GM18499 (cell line): ENCODE results near the gene CTH.
A peak's percentile ranks its signal among the peaks of the same experiment; 100 is the strongest.
"Not testable (repeated sequence)": the region's sequence is repeated elsewhere in the genome, so short reads cannot be mapped to it uniquely, and the experiment has no call there.

Experiments
- ATAC-seq: cut with Tn5 transposase; IDR thresholded peaks from one replicate; pipeline ENCODE4 v1.9.1; 2021; ENCODE audit warnings: moderate number of reproducible peaks; ENCODE audit not compliant: insufficient read depth, unreplicated experiment

CTH gene

GRCh38 chr1:70410604-70411359, at the start of gene CTH:
CTH (plus strand) TSS chr1:70411268; CDS start chr1:70411416, 148 bp downstream.
- peak; percentile 79 for ATAC-seq

DNA sequence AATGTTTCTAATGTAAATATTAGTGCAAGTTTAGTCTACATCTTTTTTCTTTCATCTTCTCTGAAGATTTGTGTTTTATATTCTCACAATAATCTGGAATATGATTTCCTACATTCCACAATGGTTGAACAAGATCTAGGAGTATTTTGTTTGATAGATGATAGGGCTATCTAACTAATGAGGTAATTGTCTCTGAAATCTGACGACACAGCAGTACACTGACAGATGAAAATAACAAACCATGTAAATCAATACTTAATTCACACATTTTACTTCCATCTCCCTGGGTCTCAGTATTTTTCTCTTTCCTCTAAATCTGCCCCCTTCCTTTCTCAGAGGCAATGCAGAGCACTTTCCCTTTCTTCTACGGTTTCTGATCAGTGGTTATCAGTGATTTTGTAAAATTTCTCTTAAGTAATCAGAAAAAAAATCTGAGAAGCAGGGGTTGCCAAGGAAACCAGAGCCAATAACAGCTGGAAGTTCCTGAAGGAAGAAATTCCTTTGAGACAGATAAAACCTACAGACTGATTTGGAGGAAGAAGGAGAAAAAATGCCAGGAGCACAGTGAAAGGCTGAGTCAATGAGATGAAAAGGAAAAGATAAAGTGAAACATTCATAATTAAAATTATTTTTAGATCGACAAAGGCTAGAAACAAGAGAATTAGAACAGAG, 49.2 kb upstream of the CTH start:
- ATAC-seq, result no peak

DNA sequence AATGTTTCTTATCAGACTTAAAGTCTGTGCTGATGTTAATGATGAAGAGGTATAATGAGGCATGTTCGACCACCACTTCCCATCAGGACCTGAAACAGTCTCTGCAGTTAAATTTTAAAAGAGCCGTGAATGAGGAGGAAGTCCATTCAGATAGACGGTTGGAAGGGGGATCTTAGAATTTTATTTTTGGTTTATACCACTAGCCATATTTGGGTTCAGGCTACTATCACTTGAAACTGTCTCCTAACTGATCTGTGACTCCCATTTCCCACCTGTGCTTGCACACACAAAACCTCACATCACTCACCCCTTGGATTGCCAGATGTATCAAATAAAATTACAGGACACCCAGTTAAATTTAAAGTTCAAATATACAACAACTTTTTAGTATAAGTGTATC, 46.6 kb upstream of the CTH start:
- no peak for ATAC-seq

GRCh38 chr1:70366425-70366952, 44.6 kb upstream of the CTH start:
- ATAC-seq, result not testable (repeated sequence)

DNA sequence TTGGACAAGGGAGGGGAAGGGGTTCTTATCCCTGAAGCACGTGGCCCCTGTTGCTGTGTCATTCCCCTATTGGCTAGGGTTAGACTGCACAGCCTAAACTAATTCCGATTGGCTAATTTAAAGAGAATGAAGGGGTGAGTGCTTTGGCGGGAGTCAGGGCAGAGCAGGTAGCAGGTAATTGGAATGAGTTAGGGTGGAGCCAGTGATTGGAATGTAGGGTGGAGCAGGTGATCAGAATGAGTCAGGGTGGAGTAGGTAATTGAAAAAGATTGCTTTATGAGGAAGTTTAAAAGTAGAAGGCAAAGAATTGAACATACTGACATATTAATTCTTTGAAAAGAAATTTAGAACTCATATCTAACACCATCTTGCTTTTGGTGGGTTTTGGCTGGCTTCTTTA, 44.1 kb upstream of the CTH start:
- not testable (repeated sequence) for ATAC-seq

- not testable (repeated sequence) for ATAC-seq
Observed at GRCh38 chr1:70367397-70367796, 43.7 kb upstream of the CTH start.

DNA sequence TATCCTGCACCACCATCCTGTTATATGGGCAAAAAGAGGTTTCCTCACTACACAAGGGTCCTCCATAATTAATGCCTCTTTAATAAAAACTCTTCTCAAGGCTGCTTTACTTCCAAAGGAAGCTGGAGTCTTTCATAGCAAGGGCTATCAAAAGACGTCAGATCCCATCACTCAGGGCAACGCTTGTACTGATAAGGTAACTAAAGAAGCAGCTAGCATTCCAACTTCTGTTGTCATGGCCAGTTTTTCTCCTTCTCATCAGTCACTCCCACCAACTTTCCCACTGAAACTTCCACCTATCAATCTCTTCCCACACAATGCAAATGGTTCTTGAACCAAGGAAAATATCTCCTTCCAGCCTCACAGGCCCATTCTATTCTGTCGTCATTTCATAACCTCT, 39.5 kb upstream of the CTH start:
- ATAC-seq, result not testable (repeated sequence)

GRCh38 chr1:70372426-70372825, 38.6 kb upstream of the CTH start:
- no peak for ATAC-seq

DNA sequence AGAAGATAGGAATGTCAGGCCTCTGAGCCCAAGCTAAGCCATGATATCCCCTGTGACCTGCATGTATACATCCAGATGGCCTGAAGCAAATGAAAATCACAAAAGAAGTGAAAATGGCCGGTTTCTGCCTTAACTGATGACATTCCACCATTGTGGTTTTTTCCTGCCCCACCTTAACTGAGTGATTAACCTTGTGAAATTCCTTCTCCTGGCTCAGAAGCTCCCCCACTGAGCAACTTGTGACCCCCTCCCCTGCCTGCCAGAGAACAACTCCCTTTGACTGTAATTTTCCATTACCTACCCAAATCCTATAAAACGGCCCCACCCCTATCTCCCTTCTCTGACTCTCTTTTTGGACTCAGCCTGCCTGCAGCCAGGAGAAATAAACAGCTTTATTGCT, 37.5 kb upstream of the CTH start:
- not testable (repeated sequence) for ATAC-seq

GRCh38 chr1:70376196-70376595, 34.9 kb upstream of the CTH start:
- no peak for ATAC-seq

- ATAC-seq, result no peak
Observed at GRCh38 chr1:70382682-70383081, 28.4 kb upstream of the CTH start.

DNA sequence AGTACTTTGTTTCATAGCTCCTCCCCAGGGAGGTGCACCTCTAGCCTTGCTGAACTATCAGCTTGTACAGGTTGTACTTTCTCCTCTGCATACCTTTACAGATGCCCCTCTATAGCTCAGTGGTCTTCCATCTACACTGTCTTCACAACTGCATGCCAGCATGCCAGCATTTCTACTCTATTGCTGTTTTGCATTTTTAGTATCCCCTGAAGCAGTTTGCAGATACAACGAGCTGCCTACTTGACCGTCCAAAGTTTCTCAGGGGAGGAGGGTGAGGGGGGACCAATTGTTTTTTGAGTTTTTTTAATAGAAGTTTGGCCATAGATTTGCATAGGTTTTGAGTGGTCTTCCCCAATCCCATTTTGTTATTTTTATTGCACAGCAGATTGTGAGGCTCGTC, 27.6 kb upstream of the CTH start:
- ATAC-seq, result no peak

DNA sequence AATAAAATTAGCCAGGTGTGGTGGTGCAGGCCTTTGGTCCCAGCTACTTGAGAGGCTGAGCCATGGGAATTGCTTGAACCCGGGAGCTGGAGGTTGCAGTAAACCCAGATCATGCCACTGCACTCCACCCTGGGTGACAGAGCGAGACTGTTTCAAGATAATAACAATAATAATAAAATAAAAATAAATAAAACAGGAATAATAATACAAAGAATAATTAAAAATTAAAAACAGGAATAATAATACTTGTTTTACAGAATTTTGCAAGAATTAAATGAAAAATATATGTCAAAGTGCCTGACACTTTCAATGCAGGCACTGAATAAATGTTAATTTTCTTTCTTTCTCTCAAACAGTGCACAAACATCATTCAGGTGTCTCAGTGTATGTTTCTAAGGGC, 26.5 kb upstream of the CTH start:
- no peak for ATAC-seq

- ATAC-seq, result no peak
Observed at GRCh38 chr1:70385477-70385876, 25.6 kb upstream of the CTH start.

- ATAC-seq, result no peak
Observed at GRCh38 chr1:70386121-70386520, 24.9 kb upstream of the CTH start.

- ATAC-seq, result no peak
Observed at GRCh38 chr1:70387507-70387906, 23.6 kb upstream of the CTH start.

- no peak for ATAC-seq
Observed at GRCh38 chr1:70392626-70393025, 18.4 kb upstream of the CTH start.

DNA sequence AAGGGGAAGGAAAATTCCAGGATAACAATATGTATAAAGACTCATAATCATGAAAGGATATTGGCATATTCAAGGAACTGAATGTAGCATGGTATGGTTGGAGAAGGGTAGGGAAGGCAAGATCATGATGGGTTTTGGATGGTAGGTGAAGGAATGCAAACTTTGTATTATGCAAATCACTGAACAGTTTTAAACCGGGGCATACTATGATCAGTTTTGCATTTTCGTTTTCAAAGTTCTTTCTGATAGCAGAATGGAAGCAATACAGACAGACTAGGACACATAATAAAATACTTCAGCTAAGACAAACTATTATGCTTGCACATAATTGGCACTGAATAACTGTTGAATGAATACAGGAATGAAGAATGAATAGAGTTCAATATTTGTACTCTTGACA, 14.5 kb upstream of the CTH start:
- no peak for ATAC-seq

DNA sequence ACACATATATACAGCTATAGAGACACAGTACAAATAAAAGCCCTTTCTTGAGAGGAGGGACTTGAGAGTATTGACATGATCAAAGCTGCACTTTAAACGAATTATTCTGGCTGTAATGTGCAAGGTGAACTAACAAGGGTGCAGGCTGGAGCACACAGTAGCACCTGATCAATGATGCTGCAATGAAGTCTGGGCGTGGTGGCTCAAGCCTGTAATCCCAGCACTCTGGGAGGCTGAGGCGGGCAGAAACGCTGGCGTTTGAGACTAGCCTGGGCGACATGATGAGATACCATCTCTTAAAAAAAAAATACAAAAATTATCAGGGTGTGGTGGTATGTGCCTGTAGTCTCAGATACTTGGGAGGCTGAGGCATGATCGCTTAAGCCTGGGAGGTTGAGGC, 14.1 kb upstream of the CTH start:
- no peak for ATAC-seq

- no peak for ATAC-seq
Observed at GRCh38 chr1:70400335-70400734, 10.7 kb upstream of the CTH start.

DNA sequence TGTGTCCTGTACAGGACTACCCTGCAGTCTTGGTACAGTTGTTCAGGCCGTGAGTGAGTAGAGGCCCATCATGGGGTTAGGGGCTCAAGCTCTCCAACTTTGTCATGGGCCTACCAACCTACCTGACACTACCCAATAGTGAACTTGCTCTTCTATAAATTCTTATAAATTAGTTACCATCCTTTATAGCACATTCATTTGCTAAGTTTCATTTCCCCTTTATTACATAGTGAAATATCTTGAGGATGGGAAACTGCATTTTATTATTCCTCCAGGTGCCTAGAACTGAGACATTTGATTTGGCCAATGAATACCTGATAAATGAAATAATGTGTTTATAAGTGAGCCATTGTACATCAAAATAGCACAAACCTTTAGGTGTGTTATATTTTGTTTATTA, 9.1 kb upstream of the CTH start:
- no peak for ATAC-seq

GRCh38 chr1:70403759-70404158, 7.3 kb upstream of the CTH start:
- no peak for ATAC-seq
